Spleen (tissue), 7 donors: Measurements from ENCODE around the gene CACNA2D1.

Source experiments
- POLR2A ChIP-seq, 3 donors: fragments of 450-650 bp; IDR thresholded peaks; one replicate each; pipeline ENCODE4 v1.5.1; 2017; ENCODE audit warnings: antibody characterized with exemption in 3 of 3, mild to moderate bottlenecking in 1 of 3
- TF ChIP-seq, protein P1 (sequence below), 11 experiments: fragments of 200-600 bp in 7 of 11; fragments of 450-650 bp in 4 of 11; sonication (generic) in 4 of 11; IDR thresholded peaks in 8 of 11; conservative IDR thresholded peaks in 3 of 11; 1 replicate in 7 of 11; 2 replicates in 4 of 11; pipeline versions ENCODE4 v1.4.0 to v1.8.0; 2016 to 2021; ENCODE audit warnings: antibody characterized with exemption in 11 of 11, inconsistent platforms in 4 of 11, mild to moderate bottlenecking in 1 of 11
- donor health status: DM: no; HTN: no; CAD: no; lungs with moderate emphysema.
- donor health status: DM: no; HTN: no; CAD: no.
- donor health status: DM: no; HTN: no; CAD: no.

DNA sequence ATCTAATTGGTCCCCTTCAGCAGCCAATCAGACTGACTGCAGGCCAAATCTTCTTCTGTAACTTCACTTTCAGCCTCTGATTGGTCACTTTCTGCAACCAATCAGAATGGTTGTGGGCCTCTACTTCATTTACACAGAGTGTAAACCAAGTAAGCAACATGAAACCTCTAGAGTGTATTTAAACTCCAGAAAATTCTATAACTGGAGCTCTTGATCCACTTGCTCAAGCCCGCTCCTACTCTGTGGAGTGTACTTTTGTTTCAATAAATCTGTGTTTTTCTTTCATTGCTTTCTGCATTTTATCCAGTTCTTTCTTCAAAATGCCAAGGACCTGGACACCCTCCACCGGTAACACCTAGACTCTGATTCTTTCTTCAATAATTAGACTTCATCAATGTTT lies 319.1 kb downstream of the CACNA2D1 start:
- no peak for TF ChIP-seq POLR2A (IDR thresholded peaks at IDR 0.05)
- TF ChIP-seq, protein P1, sequence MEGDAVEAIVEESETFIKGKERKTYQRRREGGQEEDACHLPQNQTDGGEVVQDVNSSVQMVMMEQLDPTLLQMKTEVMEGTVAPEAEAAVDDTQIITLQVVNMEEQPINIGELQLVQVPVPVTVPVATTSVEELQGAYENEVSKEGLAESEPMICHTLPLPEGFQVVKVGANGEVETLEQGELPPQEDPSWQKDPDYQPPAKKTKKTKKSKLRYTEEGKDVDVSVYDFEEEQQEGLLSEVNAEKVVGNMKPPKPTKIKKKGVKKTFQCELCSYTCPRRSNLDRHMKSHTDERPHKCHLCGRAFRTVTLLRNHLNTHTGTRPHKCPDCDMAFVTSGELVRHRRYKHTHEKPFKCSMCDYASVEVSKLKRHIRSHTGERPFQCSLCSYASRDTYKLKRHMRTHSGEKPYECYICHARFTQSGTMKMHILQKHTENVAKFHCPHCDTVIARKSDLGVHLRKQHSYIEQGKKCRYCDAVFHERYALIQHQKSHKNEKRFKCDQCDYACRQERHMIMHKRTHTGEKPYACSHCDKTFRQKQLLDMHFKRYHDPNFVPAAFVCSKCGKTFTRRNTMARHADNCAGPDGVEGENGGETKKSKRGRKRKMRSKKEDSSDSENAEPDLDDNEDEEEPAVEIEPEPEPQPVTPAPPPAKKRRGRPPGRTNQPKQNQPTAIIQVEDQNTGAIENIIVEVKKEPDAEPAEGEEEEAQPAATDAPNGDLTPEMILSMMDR (IDR thresholded peaks at IDR 0.05 in 8 of 11, conservative IDR thresholded peaks at IDR 0.05 in 3 of 11) = no peak
